MM.1S (cell line): ENCODE measurements around the gene TLR6.

Source experiments
- DNase-seq: peaks from one replicate; pipeline ENCODE4 v3.0.0-alpha.2; 2015
- H2AFZ ChIP-seq: fragments of 300-600 bp; sonication (generic); 2 replicates; pipeline ENCODE4 v1.6.0; 2016; ENCODE audit warnings: antibody characterized with exemption, low read length
- H3F3A ChIP-seq: fragments of 300-600 bp; sonication (generic); 2 replicates; pipeline ENCODE4 v1.6.1; 2016; ENCODE audit warnings: mild to moderate bottlenecking, antibody characterized with exemption, low read length, moderate library complexity, mixed read lengths; ENCODE audit not compliant: insufficient read depth
- H3K27ac ChIP-seq: fragments of 300-600 bp; sonication (generic); 2 replicates; pipeline ENCODE4 v1.5.1; 2016; ENCODE audit warnings: mild to moderate bottlenecking, low read length
- H3K27me3 ChIP-seq: fragments of 300-600 bp; sonication (generic); replicated peaks from 2 replicates; pipeline ENCODE4 v1.6.0; 2016; ENCODE audit warnings: low read length; ENCODE audit not compliant: insufficient read depth
- H3K36me3 ChIP-seq: fragments of 300-600 bp; sonication (generic); replicated peaks from 2 replicates; pipeline ENCODE4 v1.6.1; 2016; ENCODE audit warnings: mild to moderate bottlenecking, low read length, mixed read lengths; ENCODE audit not compliant: insufficient read depth
- H3K4me1 ChIP-seq: fragments of 300-600 bp; sonication (generic); 2 replicates; pipeline ENCODE4 v1.6.1; 2016; ENCODE audit warnings: low read length, mixed read lengths
- H3K4me2 ChIP-seq: fragments of 300-600 bp; sonication (generic); 2 replicates; pipeline ENCODE4 v1.6.0; 2016; ENCODE audit warnings: low read depth, low read length
- H3K4me3 ChIP-seq: fragments of 300-600 bp; sonication (generic); 2 replicates; pipeline ENCODE4 v1.5.1; 2016; ENCODE audit warnings: low read length, mixed read lengths
- H3K79me2 ChIP-seq: fragments of 300-600 bp; sonication (generic); 2 replicates; pipeline ENCODE4 v1.6.1; 2016; ENCODE audit warnings: mixed run types, low read length, mixed read lengths
- H3K9ac ChIP-seq: fragments of 300-600 bp; sonication (generic); 2 replicates; pipeline ENCODE4 v1.6.1; 2016; ENCODE audit warnings: low read length, mixed read lengths
- H3K9me2 ChIP-seq: fragments of 300-600 bp; sonication (generic); replicated peaks from 2 replicates; pipeline ENCODE4 v1.6.1; 2016; ENCODE audit warnings: mild to moderate bottlenecking, low read length, mixed read lengths; ENCODE audit not compliant: insufficient read depth
- H3K9me3 ChIP-seq: fragments of 300-600 bp; sonication (generic); replicated peaks from 2 replicates; pipeline ENCODE4 v1.6.1; 2016; ENCODE audit warnings: mild to moderate bottlenecking, low read length, mixed read lengths; ENCODE audit not compliant: insufficient read depth
- H4K20me1 ChIP-seq: fragments of 300-600 bp; sonication (generic); 2 replicates; pipeline ENCODE4 v1.6.1; 2016; ENCODE audit warnings: mild to moderate bottlenecking, low read length, moderate library complexity, mixed read lengths; ENCODE audit not compliant: insufficient read depth
- EZH2 ChIP-seq: fragments of 300-600 bp; sonication (generic); optimal IDR thresholded peaks from 2 replicates; pipeline ENCODE3; 2017; ENCODE audit warnings: low read depth, mild to moderate bottlenecking, antibody characterized with exemption, low read length, mixed read lengths
- EZH2phosphoT487 ChIP-seq: fragments of 300-600 bp; sonication (generic); IDR thresholded peaks from 2 replicates; pipeline ENCODE4 v1.6.1; 2018; ENCODE audit warnings: antibody characterized with exemption, low read length
- TF ChIP-seq, protein P1 (sequence below): fragments of 300-600 bp; sonication (generic); IDR thresholded peaks from 2 replicates; pipeline ENCODE4 v1.5.1; 2016; ENCODE audit warnings: antibody characterized with exemption, low read length, mixed read lengths

TLR6 gene

DNA sequence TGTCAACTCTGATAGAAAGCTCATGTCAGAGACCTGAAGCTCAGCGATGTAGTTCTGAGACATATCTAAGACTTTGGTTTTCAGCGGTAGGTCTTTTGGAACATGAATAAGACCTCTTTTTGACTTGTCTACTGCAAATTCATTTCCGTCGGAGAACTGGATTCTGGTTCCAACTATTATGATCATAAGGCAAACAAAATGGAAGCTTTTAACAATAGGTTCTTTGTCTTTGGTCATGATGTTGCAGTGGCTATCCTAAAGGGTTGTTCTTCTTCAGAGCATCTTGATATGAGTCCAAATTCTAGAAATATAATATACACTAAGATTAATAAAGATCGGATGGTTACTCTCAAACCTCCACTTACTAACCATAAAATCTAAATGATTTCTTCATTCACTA lies 27.4 kb downstream of the TLR6 start:
- Histone ChIP-seq H3K36me3 (no peaks in the 10 kb centered on the region), H2AFZ (no peak overlapping the region), H3K9me3 (no peaks in the 10 kb centered on the region), H3K79me2 (peaks cover 14% of the 10 kb centered on the region; the same call in 1 of the 2 replicates), H3K9me2 (no peaks in the 10 kb centered on the region), H3K9ac (no peak overlapping the region), H3K27ac (no peak overlapping the region), H3F3A (no peaks in the 10 kb centered on the region), H3K27me3 (no peaks in the 10 kb centered on the region), H3K4me3 (no peak overlapping the region), H3K4me2 (no peak overlapping the region), H4K20me1 (no peaks in the 10 kb centered on the region), H3K4me1 (no peaks in the 10 kb centered on the region)
- no peak for TF ChIP-seq EZH2phosphoT487
- TF ChIP-seq, protein P1, sequence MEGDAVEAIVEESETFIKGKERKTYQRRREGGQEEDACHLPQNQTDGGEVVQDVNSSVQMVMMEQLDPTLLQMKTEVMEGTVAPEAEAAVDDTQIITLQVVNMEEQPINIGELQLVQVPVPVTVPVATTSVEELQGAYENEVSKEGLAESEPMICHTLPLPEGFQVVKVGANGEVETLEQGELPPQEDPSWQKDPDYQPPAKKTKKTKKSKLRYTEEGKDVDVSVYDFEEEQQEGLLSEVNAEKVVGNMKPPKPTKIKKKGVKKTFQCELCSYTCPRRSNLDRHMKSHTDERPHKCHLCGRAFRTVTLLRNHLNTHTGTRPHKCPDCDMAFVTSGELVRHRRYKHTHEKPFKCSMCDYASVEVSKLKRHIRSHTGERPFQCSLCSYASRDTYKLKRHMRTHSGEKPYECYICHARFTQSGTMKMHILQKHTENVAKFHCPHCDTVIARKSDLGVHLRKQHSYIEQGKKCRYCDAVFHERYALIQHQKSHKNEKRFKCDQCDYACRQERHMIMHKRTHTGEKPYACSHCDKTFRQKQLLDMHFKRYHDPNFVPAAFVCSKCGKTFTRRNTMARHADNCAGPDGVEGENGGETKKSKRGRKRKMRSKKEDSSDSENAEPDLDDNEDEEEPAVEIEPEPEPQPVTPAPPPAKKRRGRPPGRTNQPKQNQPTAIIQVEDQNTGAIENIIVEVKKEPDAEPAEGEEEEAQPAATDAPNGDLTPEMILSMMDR = no peak
- TF ChIP-seq EZH2 = no peak
- DNase-seq = no peak

DNA sequence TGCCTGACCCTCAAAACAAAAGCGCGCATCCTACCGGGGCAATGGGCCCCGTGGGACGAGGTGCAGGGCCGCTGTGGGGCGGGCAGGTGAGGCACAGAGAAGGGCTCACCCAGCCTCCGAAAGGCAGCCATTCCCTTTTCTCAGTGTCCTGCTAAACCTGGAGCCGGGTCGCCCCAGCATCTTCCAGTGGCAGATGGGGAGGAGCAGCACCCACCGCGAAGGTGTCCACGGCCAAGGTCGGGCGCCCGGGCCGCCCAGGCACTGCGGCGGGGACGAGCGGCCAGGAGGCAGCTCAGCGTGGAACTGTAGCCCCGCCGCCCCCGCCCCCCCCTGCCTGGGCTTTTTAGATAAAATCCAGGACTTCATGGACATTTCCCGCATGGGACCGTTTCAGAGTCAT lies 32.9 kb downstream of the TLR6 start:
- H3K36me3 ChIP-seq = no peaks in the 10 kb centered on the region
- no peaks in the 10 kb centered on the region for H4K20me1 ChIP-seq
- H3K9me2 ChIP-seq = no peaks in the 10 kb centered on the region
- no peak for TF ChIP-seq EZH2
- TF ChIP-seq, protein P1 = no peak
- no peak for TF ChIP-seq EZH2phosphoT487
- H3K27ac ChIP-seq = no peak overlapping the region
- no peaks in the 10 kb centered on the region for H3F3A ChIP-seq
- no peaks in the 10 kb centered on the region for H3K9me3 ChIP-seq
- no peak overlapping the region for H2AFZ ChIP-seq
- H3K9ac ChIP-seq = no peak overlapping the region
- no peaks in the 10 kb centered on the region for H3K27me3 ChIP-seq
- no peak overlapping the region for H3K4me3 ChIP-seq
- H3K4me1 ChIP-seq = peaks cover 12% of the 10 kb centered on the region
- DNase-seq = no peak
- no peaks in the 10 kb centered on the region for H3K79me2 ChIP-seq
- H3K4me2 ChIP-seq = no peak overlapping the region

DNA sequence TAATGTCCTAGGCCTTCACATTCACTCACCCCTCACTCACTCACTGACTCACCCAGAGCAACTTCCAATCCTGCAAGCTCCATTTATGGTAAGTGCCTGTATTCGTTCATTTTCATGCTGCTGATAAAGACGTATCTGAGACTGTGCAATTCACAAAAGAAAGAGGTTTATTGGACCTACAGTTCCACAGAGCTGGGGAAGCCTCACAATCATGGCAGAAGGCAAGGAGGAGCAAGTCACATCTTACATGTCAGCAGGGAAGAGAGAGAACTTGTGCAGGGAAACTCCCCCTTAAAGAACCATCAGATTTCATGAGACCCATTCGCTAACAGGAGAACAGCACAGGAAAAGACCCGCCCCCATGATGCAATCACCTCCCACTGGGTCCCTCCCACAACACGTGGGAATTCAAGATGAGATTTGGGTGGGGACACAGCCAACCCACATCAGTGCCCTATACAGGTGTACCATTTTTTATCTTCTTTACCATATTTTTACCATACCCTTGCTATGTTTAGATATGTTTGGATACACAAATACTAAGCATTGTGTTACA lies 33.8 kb downstream of the TLR6 start:
- Histone ChIP-seq H3K4me3 (no peak overlapping the region), H2AFZ (no peak overlapping the region), H3K9me3 (no peaks in the 10 kb centered on the region), H3K4me1 (peaks cover 12% of the 10 kb centered on the region), H3K27ac (no peak overlapping the region), H3K4me2 (no peak overlapping the region), H3K36me3 (no peaks in the 10 kb centered on the region), H3K9me2 (no peaks in the 10 kb centered on the region), H3K79me2 (no peaks in the 10 kb centered on the region), H3K9ac (no peak overlapping the region), H3F3A (no peaks in the 10 kb centered on the region), H3K27me3 (no peaks in the 10 kb centered on the region), H4K20me1 (no peaks in the 10 kb centered on the region)
- TF ChIP-seq EZH2 (no peak), EZH2phosphoT487 (no peak)
- TF ChIP-seq, protein P1 = no peak
- DNase-seq = no peak
